AG04450 (cell line): ENCODE data around the gene TMEM200C. TPM values are rescaled to one million over a fixed set of nuclear protein-coding genes. Genes with fewer than 3 reads are reported as not detected.
"Not testable (repeated sequence)": the region's sequence is repeated elsewhere in the genome, so short reads cannot be mapped to it uniquely, and the experiment has no call there.

Source experiments
- CTCF ChIA-PET: fragments of 300-600, 350-600 bp; formaldehyde crosslinking; extraction: SDS; loops from one replicate; lab custom pipeline; 2022; ENCODE audit warnings: antibody characterized with exemption, inconsistent platforms; lab: Charles Lee
- POLR2A ChIA-PET: fragments of 350-600 bp; formaldehyde crosslinking; extraction: SDS; loops from one replicate; lab custom pipeline; 2021; ENCODE audit warnings: antibody characterized with exemption, inconsistent platforms; lab: Yijun Ruan, JAX
- DNase-seq: peaks from one replicate; pipeline ENCODE4 v3.0.0-alpha.2; 2011; ENCODE audit warnings: low read depth, low spot score
- H3K27ac ChIP-seq: one replicate; pipeline ENCODE4 v1.5.1; 2012; ENCODE audit warnings: low read depth, low read length, control low read depth
- H3K27me3 ChIP-seq: one replicate; pipeline ENCODE4 v1.6.0; 2012; ENCODE audit warnings: low read length; ENCODE audit not compliant: control insufficient read depth, insufficient read depth
- H3K4me3 ChIP-seq: 2 replicates; pipeline ENCODE4 v1.5.1; 2011; ENCODE audit warnings: mild to moderate bottlenecking, low read depth, low read length, control low read depth
- H3K9me3 ChIP-seq: 2 replicates; pipeline ENCODE4 v1.5.1; 2012; ENCODE audit warnings: low read length; ENCODE audit not compliant: control insufficient read depth, insufficient read depth
- CTCF ChIP-seq: IDR thresholded peaks from 2 replicates; pipeline ENCODE4 v1.5.1; 2011; ENCODE audit warnings: low read depth, low read length, control low read depth, inconsistent platforms
- polyA plus RNA-seq: library from polyadenylated mRNA; depleted of rRNA; stranded (reverse); fragments of >200 nt; gene quantifications from 2 replicates; pipeline ENCODE4 v1.2.3, GENCODE V29; 2011

Gene TMEM200C
- polyA plus RNA-seq, 1 experiment = 1.6 TPM

- Histone ChIP-seq H3K4me3 (no peak overlapping the region), H3K27me3 (peaks cover 6% of the 10 kb centered on the region), H3K27ac (no peak overlapping the region), H3K9me3 (no peaks in the 10 kb centered on the region)
- no peak for TF ChIP-seq CTCF
- no peak for DNase-seq
- CTCF ChIA-PET = interaction anchor here (0.8 to 8.4 kb wide), 2 partner anchors 16 to 345 kb away, joined by 3 to 156 read pairs; no protein-coding TSS in a partner anchor
- POLR2A ChIA-PET = no interaction called here
Measured at GRCh38 chr18:5874336-5874735, 21.0 kb downstream of the TMEM200C start.

GRCh38 chr18:5872886-5873285, 22.4 kb downstream of the TMEM200C start:
- POLR2A ChIA-PET = no interaction called here
- Histone ChIP-seq H3K4me3 (no peak overlapping the region), H3K27ac (no peak overlapping the region), H3K27me3 (peaks cover 6% of the 10 kb centered on the region), H3K9me3 (no peaks in the 10 kb centered on the region)
- no peak for TF ChIP-seq CTCF
- CTCF ChIA-PET = interaction anchor here (1.0 kb wide), 1 partner anchor 346 kb away, joined by 4 read pairs; no protein-coding TSS in a partner anchor
- no peak for DNase-seq

- H3K9me3 ChIP-seq = no peaks in the 10 kb centered on the region
- H3K27ac ChIP-seq = no peak overlapping the region
- no peak for DNase-seq
- ChIA-PET CTCF (interaction anchor here (0.6 to 2.2 kb wide), 2 partner anchors 19 to 650 kb away, joined by 7 read pairs; no protein-coding TSS in a partner anchor), POLR2A (no interaction called here)
- H3K27me3 ChIP-seq = peaks cover 6% of the 10 kb centered on the region
- no peak overlapping the region for H3K4me3 ChIP-seq
- TF ChIP-seq CTCF = no peak
Measured at GRCh38 chr18:5871426-5871825, 23.9 kb downstream of the TMEM200C start.

GRCh38 chr18:5868218-5868854, 27.0 kb downstream of the TMEM200C start:
- no peak overlapping the region for H3K27ac ChIP-seq
- DNase-seq = peak; percentile 75
- peak; percentile 87 for TF ChIP-seq CTCF
- ChIA-PET CTCF (interaction anchor here (0.6 to 2.4 kb wide), 26 partner anchors 9 to 667 kb away, joined by 3 to 25 read pairs (median 4); no protein-coding TSS in a partner anchor), POLR2A (no interaction called here)
- no peak overlapping the region for H3K4me3 ChIP-seq
- peaks cover 6% of the 10 kb centered on the region for H3K27me3 ChIP-seq
- no peaks in the 10 kb centered on the region for H3K9me3 ChIP-seq

GRCh38 chr18:5865521-5865920, 29.8 kb downstream of the TMEM200C start:
- TF ChIP-seq CTCF = no peak
- Histone ChIP-seq H3K27ac (no peak overlapping the region), H3K27me3 (no peaks in the 10 kb centered on the region), H3K4me3 (no peak overlapping the region), H3K9me3 (no peaks in the 10 kb centered on the region)
- no peak for DNase-seq
- ChIA-PET POLR2A (no interaction called here), CTCF (interaction anchor here (2.1 kb wide), 1 partner anchor 14 kb away, joined by 7 read pairs; no protein-coding TSS in a partner anchor)

GRCh38 chr18:5862127-5862526, 33.2 kb downstream of the TMEM200C start:
- H3K9me3 ChIP-seq, H3K4me3 ChIP-seq, H3K27me3 ChIP-seq, POLR2A ChIA-PET, H3K27ac ChIP-seq, DNase-seq, CTCF ChIA-PET: not testable (repeated sequence)
